K562 (cell line): ENCODE results near the gene DNAJC6. TPM values are rescaled to one million over a fixed set of nuclear protein-coding genes. Genes with fewer than 3 reads are reported as not detected.

ENCODE experiments used
- ETV5 ChIP-seq: sonication (generic); formaldehyde crosslinking; IDR thresholded peaks from 2 replicates; pipeline ENCODE4 v1.4.0; 2020; ENCODE audit warnings: low read depth, mild to moderate bottlenecking, missing genetic modification reagents
- RCOR1 ChIP-seq, 2 experiments: IDR thresholded peaks; 2 replicates each; pipeline ENCODE4 v1.6.1; 2012; ENCODE audit warnings: low read depth in 2 of 2, low read length in 2 of 2, borderline replicate concordance in 1 of 2, improper control_type of control experiment in 1 of 2
- SNIP1 ChIP-seq: fragments of 450-650 bp; IDR thresholded peaks from 2 replicates; pipeline ENCODE4 v1.7.1; 2017; ENCODE audit warnings: low read depth, mild to moderate bottlenecking
- ZNF197 ChIP-seq: fragments of 200-800 bp; sonication (Bioruptor generic); IDR thresholded peaks from 2 replicates; pipeline ENCODE4 v1.6.1; 2016; ENCODE audit warnings: low read depth, missing genetic modification characterization, missing compliant biosample characterization
- ZNF316 ChIP-seq: fragments of 450-650 bp; IDR thresholded peaks from 2 replicates; pipeline ENCODE4 v1.6.1; 2016
- ZNF589 ChIP-seq: fragments of 200-800 bp; sonication (Bioruptor generic); IDR thresholded peaks from 2 replicates; pipeline ENCODE4 v1.6.1; 2016; ENCODE audit warnings: low read depth, missing genetic modification characterization, missing compliant biosample characterization
- polyA plus RNA-seq, 8 experiments: library from polyadenylated mRNA; depleted of rRNA in 4 of 8; stranded (reverse) in 5 of 8; unstranded in 3 of 8; fragments of >200 nt; fragmentation: Nextera tagmentation in 2 of 8; fragmentation: Illumina TruSeq in 1 of 8; extraction: Ambion mirVana in 2 of 8; extraction: Trizol in 1 of 8; gene quantifications; 2 replicates each; pipeline versions ENCODE4 v1.2.1 to v1.2.3, GENCODE V29; 2011 to 2014; ENCODE audit warnings: inconsistent platforms in 1 of 8, missing spikeins in 1 of 8
- total RNA-seq, 7 experiments: library from RNA; depleted of rRNA in 6 of 7; stranded (reverse); fragments of >200 nt in 6 of 7; fragmentation: Illumina TruSeq in 2 of 7; extraction: Trizol in 2 of 7; gene quantifications; 2 replicates each; pipeline versions ENCODE4 v1.2.1 to v1.2.3, GENCODE V29; 2011 to 2021; ENCODE audit warnings: low replicate concordance in 1 of 7
- TF ChIP-seq, protein P1 (sequence below): fragments of 200-600 bp; sonication (generic); IDR thresholded peaks from one replicate; pipeline ENCODE4 v1.6.1; 2012; ENCODE audit warnings: mild to moderate bottlenecking, low read depth, low read length, inconsistent platforms
- TF ChIP-seq, protein P2 (sequence below), 2 experiments: fragments of 450-650 bp; IDR thresholded peaks; 2 replicates each; pipeline ENCODE4 v1.6.1; 2018; ENCODE audit warnings: mild to moderate bottlenecking in 2 of 2, low read depth in 1 of 2; ENCODE audit not compliant: partially characterized antibody in 2 of 2
- TF ChIP-seq, protein P3 (sequence below): sonication (generic); formaldehyde crosslinking; IDR thresholded peaks from 2 replicates; pipeline ENCODE4 v1.8.1; 2023; ENCODE audit warnings: mild to moderate bottlenecking, missing genetic modification reagents, moderate library complexity

The DNAJC6 gene
- total and polyA plus RNA-seq, 9 of the 15 experiments (the other 6 are each of a cell fraction or from before 2014, with no cell fraction given): 6.7 to 78.7 (median 28.0) TPM

DNA sequence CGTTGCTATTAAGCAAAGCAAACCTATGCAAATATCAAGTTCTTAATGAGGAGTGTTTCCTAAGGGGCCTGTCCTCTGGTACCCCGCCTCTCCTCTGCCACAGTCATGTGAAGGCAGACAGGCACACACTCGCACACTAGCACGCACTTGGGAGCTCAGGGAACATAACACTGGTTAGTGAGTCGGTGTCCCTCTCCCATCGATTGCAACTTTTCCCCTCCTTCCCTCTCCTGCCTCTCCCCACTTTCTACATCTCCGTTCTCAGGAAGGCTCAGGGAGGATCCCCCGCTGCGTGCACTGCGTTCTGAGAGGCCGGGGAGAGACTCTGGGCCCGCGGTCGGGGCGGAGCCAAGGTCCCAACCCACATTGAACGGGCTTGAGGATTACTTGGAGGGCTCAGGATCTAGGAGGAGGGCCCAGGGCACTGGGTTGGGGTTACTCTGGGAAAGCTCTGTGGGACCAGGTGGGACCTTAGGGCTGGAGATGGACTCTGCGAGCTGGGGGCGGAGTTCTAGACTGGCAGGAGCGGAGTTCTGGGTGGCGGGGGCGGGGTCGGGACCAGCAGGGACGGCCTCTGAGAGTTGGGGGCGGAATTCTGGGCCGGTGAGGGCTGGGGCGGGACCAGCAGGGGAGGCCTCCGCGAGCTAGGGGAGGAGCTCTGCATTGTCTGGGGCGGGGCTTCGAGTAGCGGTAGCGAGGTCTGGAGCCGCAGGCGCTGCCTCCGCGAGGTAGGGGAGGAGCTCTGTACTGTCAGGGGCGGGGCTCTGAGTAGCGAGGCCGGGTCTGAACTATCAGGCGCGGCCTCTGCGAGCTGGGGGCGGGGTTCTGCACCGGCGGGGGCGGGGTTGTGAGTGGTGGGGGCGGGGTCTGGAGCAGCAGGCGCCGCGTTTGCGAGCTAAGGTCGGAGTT, 110.6 kb downstream of the DNAJC6 start (continued):
- TF ChIP-seq, protein P1, sequence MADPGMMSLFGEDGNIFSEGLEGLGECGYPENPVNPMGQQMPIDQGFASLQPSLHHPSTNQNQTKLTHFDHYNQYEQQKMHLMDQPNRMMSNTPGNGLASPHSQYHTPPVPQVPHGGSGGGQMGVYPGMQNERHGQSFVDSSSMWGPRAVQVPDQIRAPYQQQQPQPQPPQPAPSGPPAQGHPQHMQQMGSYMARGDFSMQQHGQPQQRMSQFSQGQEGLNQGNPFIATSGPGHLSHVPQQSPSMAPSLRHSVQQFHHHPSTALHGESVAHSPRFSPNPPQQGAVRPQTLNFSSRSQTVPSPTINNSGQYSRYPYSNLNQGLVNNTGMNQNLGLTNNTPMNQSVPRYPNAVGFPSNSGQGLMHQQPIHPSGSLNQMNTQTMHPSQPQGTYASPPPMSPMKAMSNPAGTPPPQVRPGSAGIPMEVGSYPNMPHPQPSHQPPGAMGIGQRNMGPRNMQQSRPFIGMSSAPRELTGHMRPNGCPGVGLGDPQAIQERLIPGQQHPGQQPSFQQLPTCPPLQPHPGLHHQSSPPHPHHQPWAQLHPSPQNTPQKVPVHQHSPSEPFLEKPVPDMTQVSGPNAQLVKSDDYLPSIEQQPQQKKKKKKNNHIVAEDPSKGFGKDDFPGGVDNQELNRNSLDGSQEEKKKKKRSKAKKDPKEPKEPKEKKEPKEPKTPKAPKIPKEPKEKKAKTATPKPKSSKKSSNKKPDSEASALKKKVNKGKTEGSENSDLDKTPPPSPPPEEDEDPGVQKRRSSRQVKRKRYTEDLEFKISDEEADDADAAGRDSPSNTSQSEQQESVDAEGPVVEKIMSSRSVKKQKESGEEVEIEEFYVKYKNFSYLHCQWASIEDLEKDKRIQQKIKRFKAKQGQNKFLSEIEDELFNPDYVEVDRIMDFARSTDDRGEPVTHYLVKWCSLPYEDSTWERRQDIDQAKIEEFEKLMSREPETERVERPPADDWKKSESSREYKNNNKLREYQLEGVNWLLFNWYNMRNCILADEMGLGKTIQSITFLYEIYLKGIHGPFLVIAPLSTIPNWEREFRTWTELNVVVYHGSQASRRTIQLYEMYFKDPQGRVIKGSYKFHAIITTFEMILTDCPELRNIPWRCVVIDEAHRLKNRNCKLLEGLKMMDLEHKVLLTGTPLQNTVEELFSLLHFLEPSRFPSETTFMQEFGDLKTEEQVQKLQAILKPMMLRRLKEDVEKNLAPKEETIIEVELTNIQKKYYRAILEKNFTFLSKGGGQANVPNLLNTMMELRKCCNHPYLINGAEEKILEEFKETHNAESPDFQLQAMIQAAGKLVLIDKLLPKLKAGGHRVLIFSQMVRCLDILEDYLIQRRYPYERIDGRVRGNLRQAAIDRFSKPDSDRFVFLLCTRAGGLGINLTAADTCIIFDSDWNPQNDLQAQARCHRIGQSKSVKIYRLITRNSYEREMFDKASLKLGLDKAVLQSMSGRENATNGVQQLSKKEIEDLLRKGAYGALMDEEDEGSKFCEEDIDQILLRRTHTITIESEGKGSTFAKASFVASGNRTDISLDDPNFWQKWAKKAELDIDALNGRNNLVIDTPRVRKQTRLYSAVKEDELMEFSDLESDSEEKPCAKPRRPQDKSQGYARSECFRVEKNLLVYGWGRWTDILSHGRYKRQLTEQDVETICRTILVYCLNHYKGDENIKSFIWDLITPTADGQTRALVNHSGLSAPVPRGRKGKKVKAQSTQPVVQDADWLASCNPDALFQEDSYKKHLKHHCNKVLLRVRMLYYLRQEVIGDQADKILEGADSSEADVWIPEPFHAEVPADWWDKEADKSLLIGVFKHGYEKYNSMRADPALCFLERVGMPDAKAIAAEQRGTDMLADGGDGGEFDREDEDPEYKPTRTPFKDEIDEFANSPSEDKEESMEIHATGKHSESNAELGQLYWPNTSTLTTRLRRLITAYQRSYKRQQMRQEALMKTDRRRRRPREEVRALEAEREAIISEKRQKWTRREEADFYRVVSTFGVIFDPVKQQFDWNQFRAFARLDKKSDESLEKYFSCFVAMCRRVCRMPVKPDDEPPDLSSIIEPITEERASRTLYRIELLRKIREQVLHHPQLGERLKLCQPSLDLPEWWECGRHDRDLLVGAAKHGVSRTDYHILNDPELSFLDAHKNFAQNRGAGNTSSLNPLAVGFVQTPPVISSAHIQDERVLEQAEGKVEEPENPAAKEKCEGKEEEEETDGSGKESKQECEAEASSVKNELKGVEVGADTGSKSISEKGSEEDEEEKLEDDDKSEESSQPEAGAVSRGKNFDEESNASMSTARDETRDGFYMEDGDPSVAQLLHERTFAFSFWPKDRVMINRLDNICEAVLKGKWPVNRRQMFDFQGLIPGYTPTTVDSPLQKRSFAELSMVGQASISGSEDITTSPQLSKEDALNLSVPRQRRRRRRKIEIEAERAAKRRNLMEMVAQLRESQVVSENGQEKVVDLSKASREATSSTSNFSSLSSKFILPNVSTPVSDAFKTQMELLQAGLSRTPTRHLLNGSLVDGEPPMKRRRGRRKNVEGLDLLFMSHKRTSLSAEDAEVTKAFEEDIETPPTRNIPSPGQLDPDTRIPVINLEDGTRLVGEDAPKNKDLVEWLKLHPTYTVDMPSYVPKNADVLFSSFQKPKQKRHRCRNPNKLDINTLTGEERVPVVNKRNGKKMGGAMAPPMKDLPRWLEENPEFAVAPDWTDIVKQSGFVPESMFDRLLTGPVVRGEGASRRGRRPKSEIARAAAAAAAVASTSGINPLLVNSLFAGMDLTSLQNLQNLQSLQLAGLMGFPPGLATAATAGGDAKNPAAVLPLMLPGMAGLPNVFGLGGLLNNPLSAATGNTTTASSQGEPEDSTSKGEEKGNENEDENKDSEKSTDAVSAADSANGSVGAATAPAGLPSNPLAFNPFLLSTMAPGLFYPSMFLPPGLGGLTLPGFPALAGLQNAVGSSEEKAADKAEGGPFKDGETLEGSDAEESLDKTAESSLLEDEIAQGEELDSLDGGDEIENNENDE: no peak
- TF ChIP-seq ZNF589: no peak
- no peak for TF ChIP-seq ZNF197 (CRISPR knock-in tag)
- no peak for TF ChIP-seq RCOR1 (IDR thresholded peaks at IDR 0.05; ENCODE audit: borderline replicate concordance in 1 of 2, low read depth in 2 of 2, low read length in 2 of 2)
- TF ChIP-seq ETV5: 0 out of 2 replicates have a peak, but pooled peaks have one; percentile 33
- TF ChIP-seq SNIP1: no peak
- TF ChIP-seq, protein P2, sequence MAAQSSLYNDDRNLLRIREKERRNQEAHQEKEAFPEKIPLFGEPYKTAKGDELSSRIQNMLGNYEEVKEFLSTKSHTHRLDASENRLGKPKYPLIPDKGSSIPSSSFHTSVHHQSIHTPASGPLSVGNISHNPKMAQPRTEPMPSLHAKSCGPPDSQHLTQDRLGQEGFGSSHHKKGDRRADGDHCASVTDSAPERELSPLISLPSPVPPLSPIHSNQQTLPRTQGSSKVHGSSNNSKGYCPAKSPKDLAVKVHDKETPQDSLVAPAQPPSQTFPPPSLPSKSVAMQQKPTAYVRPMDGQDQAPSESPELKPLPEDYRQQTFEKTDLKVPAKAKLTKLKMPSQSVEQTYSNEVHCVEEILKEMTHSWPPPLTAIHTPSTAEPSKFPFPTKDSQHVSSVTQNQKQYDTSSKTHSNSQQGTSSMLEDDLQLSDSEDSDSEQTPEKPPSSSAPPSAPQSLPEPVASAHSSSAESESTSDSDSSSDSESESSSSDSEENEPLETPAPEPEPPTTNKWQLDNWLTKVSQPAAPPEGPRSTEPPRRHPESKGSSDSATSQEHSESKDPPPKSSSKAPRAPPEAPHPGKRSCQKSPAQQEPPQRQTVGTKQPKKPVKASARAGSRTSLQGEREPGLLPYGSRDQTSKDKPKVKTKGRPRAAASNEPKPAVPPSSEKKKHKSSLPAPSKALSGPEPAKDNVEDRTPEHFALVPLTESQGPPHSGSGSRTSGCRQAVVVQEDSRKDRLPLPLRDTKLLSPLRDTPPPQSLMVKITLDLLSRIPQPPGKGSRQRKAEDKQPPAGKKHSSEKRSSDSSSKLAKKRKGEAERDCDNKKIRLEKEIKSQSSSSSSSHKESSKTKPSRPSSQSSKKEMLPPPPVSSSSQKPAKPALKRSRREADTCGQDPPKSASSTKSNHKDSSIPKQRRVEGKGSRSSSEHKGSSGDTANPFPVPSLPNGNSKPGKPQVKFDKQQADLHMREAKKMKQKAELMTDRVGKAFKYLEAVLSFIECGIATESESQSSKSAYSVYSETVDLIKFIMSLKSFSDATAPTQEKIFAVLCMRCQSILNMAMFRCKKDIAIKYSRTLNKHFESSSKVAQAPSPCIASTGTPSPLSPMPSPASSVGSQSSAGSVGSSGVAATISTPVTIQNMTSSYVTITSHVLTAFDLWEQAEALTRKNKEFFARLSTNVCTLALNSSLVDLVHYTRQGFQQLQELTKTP (IDR thresholded peaks at IDR 0.05; ENCODE audit: low read depth in 1 of 2, partially characterized antibody in 2 of 2): peak in 1 of 2 experiments; percentile 65
- no peak for TF ChIP-seq ZNF316
- TF ChIP-seq, protein P3, sequence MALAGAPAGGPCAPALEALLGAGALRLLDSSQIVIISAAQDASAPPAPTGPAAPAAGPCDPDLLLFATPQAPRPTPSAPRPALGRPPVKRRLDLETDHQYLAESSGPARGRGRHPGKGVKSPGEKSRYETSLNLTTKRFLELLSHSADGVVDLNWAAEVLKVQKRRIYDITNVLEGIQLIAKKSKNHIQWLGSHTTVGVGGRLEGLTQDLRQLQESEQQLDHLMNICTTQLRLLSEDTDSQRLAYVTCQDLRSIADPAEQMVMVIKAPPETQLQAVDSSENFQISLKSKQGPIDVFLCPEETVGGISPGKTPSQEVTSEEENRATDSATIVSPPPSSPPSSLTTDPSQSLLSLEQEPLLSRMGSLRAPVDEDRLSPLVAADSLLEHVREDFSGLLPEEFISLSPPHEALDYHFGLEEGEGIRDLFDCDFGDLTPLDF (CRISPR knock-in tag): no peak
